ENCODE measurements around the gene CHL1.

Gene CHL1

GRCh38 chr3:294096-294495 lies 97.5 kb downstream of the CHL1 start:
- TF ChIP-seq, protein P1, sequence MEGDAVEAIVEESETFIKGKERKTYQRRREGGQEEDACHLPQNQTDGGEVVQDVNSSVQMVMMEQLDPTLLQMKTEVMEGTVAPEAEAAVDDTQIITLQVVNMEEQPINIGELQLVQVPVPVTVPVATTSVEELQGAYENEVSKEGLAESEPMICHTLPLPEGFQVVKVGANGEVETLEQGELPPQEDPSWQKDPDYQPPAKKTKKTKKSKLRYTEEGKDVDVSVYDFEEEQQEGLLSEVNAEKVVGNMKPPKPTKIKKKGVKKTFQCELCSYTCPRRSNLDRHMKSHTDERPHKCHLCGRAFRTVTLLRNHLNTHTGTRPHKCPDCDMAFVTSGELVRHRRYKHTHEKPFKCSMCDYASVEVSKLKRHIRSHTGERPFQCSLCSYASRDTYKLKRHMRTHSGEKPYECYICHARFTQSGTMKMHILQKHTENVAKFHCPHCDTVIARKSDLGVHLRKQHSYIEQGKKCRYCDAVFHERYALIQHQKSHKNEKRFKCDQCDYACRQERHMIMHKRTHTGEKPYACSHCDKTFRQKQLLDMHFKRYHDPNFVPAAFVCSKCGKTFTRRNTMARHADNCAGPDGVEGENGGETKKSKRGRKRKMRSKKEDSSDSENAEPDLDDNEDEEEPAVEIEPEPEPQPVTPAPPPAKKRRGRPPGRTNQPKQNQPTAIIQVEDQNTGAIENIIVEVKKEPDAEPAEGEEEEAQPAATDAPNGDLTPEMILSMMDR (IDR thresholded peaks at IDR 0.05; ENCODE audit: low read depth, low read length, poor library complexity, severe bottlenecking), result no peak
- TF ChIP-seq EZH2phosphoT487 (IDR thresholded peaks at IDR 0.05; ENCODE audit: borderline replicate concordance, low read length), result no peak
- no peak overlapping the region for H3K27ac ChIP-seq (ENCODE audit: low read depth, low read length)
- H3K36me3 ChIP-seq (ENCODE audit: control insufficient read depth, low read length), result no peaks in the 10 kb centered on the region
- H3K79me2 ChIP-seq (ENCODE audit: control insufficient read depth, low read length), result no peaks in the 10 kb centered on the region
- no peak overlapping the region for H3K4me2 ChIP-seq (ENCODE audit: low read length)
- no peaks in the 10 kb centered on the region for H4K20me1 ChIP-seq (ENCODE audit: control insufficient read depth, insufficient read depth, low read depth, low read length)
- no peaks in the 10 kb centered on the region for H3K9me2 ChIP-seq (replicated peaks; ENCODE audit: control insufficient read depth, low read length)
- peaks cover 20% of the 10 kb centered on the region for H3K4me1 ChIP-seq (ENCODE audit: control insufficient read depth, low read length)
- no peaks in the 10 kb centered on the region for H3K27me3 ChIP-seq (ENCODE audit: control insufficient read depth, low read length)
- H3F3A ChIP-seq (ENCODE audit: control insufficient read depth, insufficient read depth), result no peaks in the 10 kb centered on the region
- no peaks in the 10 kb centered on the region for H3K9me3 ChIP-seq (ENCODE audit: control insufficient read depth, insufficient read depth, low read length)
- no peak overlapping the region for H3K4me3 ChIP-seq (ENCODE audit: low read length)

GRCh38 chr3:294581-294980 lies 98.0 kb downstream of the CHL1 start:
- H3K36me3 ChIP-seq (ENCODE audit: control insufficient read depth, low read length), result no peaks in the 10 kb centered on the region
- H3K27ac ChIP-seq (ENCODE audit: low read depth, low read length), result no peak overlapping the region
- no peak overlapping the region for H3K4me3 ChIP-seq (ENCODE audit: low read length)
- H3K27me3 ChIP-seq (ENCODE audit: control insufficient read depth, low read length), result no peaks in the 10 kb centered on the region
- H3K9me3 ChIP-seq (ENCODE audit: control insufficient read depth, insufficient read depth, low read length), result no peaks in the 10 kb centered on the region
- no peaks in the 10 kb centered on the region for H3K9me2 ChIP-seq (replicated peaks; ENCODE audit: control insufficient read depth, low read length)
- no peaks in the 10 kb centered on the region for H3K79me2 ChIP-seq (ENCODE audit: control insufficient read depth, low read length)
- no peak for TF ChIP-seq EZH2phosphoT487 (IDR thresholded peaks at IDR 0.05; ENCODE audit: borderline replicate concordance, low read length)
- TF ChIP-seq, protein P1 (IDR thresholded peaks at IDR 0.05; ENCODE audit: low read depth, low read length, poor library complexity, severe bottlenecking), result no peak
- no peak overlapping the region for H3K4me2 ChIP-seq (ENCODE audit: low read length)
- H4K20me1 ChIP-seq (ENCODE audit: control insufficient read depth, insufficient read depth, low read depth, low read length), result no peaks in the 10 kb centered on the region
- H3K4me1 ChIP-seq (ENCODE audit: control insufficient read depth, low read length), result peaks cover 20% of the 10 kb centered on the region
- H3F3A ChIP-seq (ENCODE audit: control insufficient read depth, insufficient read depth), result no peaks in the 10 kb centered on the region

GRCh38 chr3:295166-295565 lies 98.6 kb downstream of the CHL1 start:
- no peak overlapping the region for H3K27ac ChIP-seq (ENCODE audit: low read depth, low read length)

More at GRCh38 chr3:295166-295565, 98.6 kb downstream of the CHL1 start:
- no peak overlapping the region for H3K4me3 ChIP-seq (ENCODE audit: low read length)
- H3K4me2 ChIP-seq (ENCODE audit: low read length), result no peak overlapping the region
- no peaks in the 10 kb centered on the region for H4K20me1 ChIP-seq (ENCODE audit: control insufficient read depth, insufficient read depth, low read depth, low read length)
- H3K9me3 ChIP-seq (ENCODE audit: control insufficient read depth, insufficient read depth, low read length), result no peaks in the 10 kb centered on the region
- TF ChIP-seq EZH2phosphoT487 (IDR thresholded peaks at IDR 0.05; ENCODE audit: borderline replicate concordance, low read length), result no peak
- TF ChIP-seq, protein P1 (IDR thresholded peaks at IDR 0.05; ENCODE audit: low read depth, low read length, poor library complexity, severe bottlenecking), result no peak
- no peaks in the 10 kb centered on the region for H3K36me3 ChIP-seq (ENCODE audit: control insufficient read depth, low read length)
- H3K79me2 ChIP-seq (ENCODE audit: control insufficient read depth, low read length), result no peaks in the 10 kb centered on the region
- no peaks in the 10 kb centered on the region for H3K27me3 ChIP-seq (ENCODE audit: control insufficient read depth, low read length)
- H3F3A ChIP-seq (ENCODE audit: control insufficient read depth, insufficient read depth), result no peaks in the 10 kb centered on the region
- no peaks in the 10 kb centered on the region for H3K9me2 ChIP-seq (replicated peaks; ENCODE audit: control insufficient read depth, low read length)
- peaks cover 14% of the 10 kb centered on the region for H3K4me1 ChIP-seq (ENCODE audit: control insufficient read depth, low read length)
